H1 (cell line): ENCODE data around the gene KRTAP12-4.

ENCODE experiments used
- TCF12 ChIP-seq: IDR thresholded peaks from 2 replicates; pipeline ENCODE4 v1.6.1; 2011; ENCODE audit warnings: low read depth, mild to moderate bottlenecking, low read length
- YY1 ChIP-seq: IDR thresholded peaks from 2 replicates; pipeline ENCODE4 v1.6.1; 2011; ENCODE audit warnings: low read depth, mild to moderate bottlenecking, low read length

DNA sequence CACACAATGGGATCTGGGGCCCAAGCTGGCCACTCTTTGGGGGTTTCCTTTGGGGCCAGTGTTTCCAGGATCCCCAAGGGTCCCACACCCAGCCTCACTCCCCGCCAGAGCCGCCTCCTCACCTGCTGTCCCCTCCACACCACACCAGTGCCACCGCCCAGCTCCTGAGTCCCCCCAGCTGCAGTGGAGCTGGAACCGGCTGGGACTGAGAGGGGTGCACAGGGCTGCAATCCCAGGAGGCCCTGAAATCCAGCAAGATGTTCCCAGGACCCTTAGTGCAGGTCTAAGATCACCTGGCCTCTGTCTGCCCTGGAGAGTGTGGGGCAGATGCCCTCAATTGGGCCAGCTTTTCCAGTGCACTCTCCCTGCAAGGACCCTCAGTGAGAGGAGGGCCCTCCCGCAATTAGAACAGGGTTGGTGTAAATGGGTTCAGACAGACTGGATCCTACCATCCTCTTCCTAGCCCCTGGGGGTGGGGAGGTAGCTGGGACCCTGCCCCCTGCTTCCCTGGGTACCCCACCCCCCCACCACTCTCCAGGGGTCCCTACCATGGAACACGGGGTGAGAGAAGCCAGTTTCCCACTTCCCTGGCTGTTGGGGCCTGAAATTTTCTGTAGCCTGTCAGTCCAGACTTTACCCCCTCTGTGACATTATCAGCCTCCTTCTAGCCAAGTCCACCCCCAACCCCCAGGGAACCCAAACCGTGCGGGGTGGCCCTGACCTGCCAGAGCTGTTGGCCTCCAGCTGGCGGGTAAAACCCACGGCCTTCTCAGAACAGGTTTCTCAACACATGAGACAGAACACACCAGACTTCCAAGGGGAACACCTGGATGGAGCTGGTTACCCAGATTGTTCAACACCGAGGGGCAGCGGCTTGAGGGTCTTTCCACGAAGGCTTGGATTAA, 49.5 kb upstream of the KRTAP12-4 start:
- TF ChIP-seq YY1 (no peak), TCF12 (no peak)
